Measurements from ENCODE around the gene PRKN.

DNA sequence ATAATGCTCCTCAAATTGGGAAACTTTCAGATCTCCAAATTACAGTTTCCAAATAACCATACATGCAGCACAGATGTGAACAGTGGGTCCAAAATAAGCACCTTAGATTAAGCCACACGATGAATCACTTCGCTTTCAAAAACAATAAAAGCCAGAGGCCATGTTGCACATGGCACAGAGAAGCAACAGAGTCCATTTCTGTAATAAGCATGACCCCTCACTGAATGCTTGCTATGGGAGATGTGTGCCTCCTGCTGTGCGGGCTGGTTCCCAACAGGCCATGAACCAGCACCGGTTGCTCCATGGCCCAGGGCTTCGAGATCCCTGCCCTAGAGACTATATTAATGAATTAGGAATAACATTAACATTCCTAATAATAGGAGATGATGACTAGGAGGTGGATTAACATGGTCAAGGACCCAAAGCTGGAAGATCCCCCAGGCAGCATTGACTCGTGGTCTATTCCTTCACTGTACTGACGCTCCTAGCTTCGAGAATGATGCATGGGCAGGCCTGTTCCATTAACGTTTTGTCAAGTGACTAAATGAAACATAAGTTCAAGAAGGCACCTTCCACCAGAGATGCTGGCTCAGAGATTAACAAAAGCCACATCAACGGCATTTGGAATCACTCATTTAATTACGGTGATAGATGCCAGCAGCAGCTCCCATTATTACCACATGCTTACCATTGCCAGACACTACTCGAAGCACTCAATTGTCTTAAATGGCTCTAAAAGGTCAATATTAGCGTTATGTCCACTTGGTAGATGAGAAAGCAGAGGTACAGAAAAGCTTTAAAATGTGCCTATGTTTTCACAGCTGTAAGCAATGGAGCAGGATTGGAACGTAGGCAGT, 983.1 kb downstream of the PRKN start:
- TF ChIP-seq, protein P1, sequence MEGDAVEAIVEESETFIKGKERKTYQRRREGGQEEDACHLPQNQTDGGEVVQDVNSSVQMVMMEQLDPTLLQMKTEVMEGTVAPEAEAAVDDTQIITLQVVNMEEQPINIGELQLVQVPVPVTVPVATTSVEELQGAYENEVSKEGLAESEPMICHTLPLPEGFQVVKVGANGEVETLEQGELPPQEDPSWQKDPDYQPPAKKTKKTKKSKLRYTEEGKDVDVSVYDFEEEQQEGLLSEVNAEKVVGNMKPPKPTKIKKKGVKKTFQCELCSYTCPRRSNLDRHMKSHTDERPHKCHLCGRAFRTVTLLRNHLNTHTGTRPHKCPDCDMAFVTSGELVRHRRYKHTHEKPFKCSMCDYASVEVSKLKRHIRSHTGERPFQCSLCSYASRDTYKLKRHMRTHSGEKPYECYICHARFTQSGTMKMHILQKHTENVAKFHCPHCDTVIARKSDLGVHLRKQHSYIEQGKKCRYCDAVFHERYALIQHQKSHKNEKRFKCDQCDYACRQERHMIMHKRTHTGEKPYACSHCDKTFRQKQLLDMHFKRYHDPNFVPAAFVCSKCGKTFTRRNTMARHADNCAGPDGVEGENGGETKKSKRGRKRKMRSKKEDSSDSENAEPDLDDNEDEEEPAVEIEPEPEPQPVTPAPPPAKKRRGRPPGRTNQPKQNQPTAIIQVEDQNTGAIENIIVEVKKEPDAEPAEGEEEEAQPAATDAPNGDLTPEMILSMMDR (IDR thresholded peaks at IDR 0.05; ENCODE audit: poor library complexity, severe bottlenecking) = no peak
- TF ChIP-seq EZH2 (IDR thresholded peaks at IDR 0.05; ENCODE audit: borderline replicate concordance, insufficient read depth, low read length, poor library complexity, severe bottlenecking) (no peak), REST (IDR thresholded peaks at IDR 0.05; ENCODE audit: borderline replicate concordance) (no peak), RAD21 (conservative IDR thresholded peaks at IDR 0.05) (no peak)

Data from neural cell (in vitro differentiated cells).